GM20431 (cell line): ENCODE results near the gene NEK10.

ENCODE experiments used
- in situ Hi-C: fragments of 300-500 bp; cut with MseI, MboI; formaldehyde crosslinking; loops from one replicate; pipeline ENCODE4 v1.15.0; 2020; ENCODE audit warnings: low sequenced_read_pairs; ENCODE audit not compliant: unreplicated experiment

Gene NEK10

GRCh38 chr3:27127879-27128278 is 241.3 kb downstream of the NEK10 start:
- in situ Hi-C loops: no loop called here

- in situ Hi-C loops: no loop called here
Observed at GRCh38 chr3:27127195-27127594, 242.0 kb downstream of the NEK10 start.

GRCh38 chr3:27125821-27126501 is 243.2 kb downstream of the NEK10 start:
- in situ Hi-C loops: no loop called here

- in situ Hi-C loops: no loop called here
Observed at GRCh38 chr3:27119639-27120038, 249.5 kb downstream of the NEK10 start.

- in situ Hi-C loops: no loop called here
Observed at GRCh38 chr3:27115352-27115751, 253.8 kb downstream of the NEK10 start.

GRCh38 chr3:27114684-27115083 is 254.5 kb downstream of the NEK10 start:
- in situ Hi-C loops: no loop called here

GRCh38 chr3:27114129-27114528 is 255.1 kb downstream of the NEK10 start:
- in situ Hi-C loops: no loop called here

- in situ Hi-C loops: no loop called here
Observed at GRCh38 chr3:27110020-27110419, 259.2 kb downstream of the NEK10 start.

- in situ Hi-C loops: no loop called here
Observed at GRCh38 chr3:27108322-27108721, 260.9 kb downstream of the NEK10 start.

- in situ Hi-C loops: no loop called here
Observed at GRCh38 chr3:27105904-27106303, 263.3 kb downstream of the NEK10 start.

GRCh38 chr3:27097182-27097581 is 272.0 kb downstream of the NEK10 start:
- in situ Hi-C loops: no loop called here

GRCh38 chr3:27095553-27096222 is 273.5 kb downstream of the NEK10 start:
- in situ Hi-C loops: no loop called here

GRCh38 chr3:27094721-27095120 is 274.5 kb downstream of the NEK10 start:
- in situ Hi-C loops: no loop called here

- in situ Hi-C loops: no loop called here
Observed at GRCh38 chr3:27093771-27094170, 275.4 kb downstream of the NEK10 start.

GRCh38 chr3:27090275-27091041 is 278.7 kb downstream of the NEK10 start:
- in situ Hi-C loops: no loop called here

- in situ Hi-C loops: no loop called here
Observed at GRCh38 chr3:27089645-27090044, 279.5 kb downstream of the NEK10 start.

- in situ Hi-C loops: no loop called here
Observed at GRCh38 chr3:27089068-27089467, 280.1 kb downstream of the NEK10 start.

GRCh38 chr3:27085829-27086730 is 283.1 kb downstream of the NEK10 start:
- in situ Hi-C loops: no loop called here

- in situ Hi-C loops: no loop called here
Observed at GRCh38 chr3:27081992-27082607, 287.1 kb downstream of the NEK10 start.

GRCh38 chr3:27081566-27081965 is 287.6 kb downstream of the NEK10 start:
- in situ Hi-C loops: no loop called here
